Measurements from ENCODE around the gene GRK5.

The GRK5 gene

GRCh38 chr10:119407254-119407777 lies 199.9 kb downstream of the GRK5 start:
- ATAC-seq (replicated peaks; ENCODE audit: extremely low read depth, poor library complexity, severe bottlenecking) (no peak), DNase-seq (ENCODE audit: low spot score in 2 of 2) (no peak)
- no peaks in the 10 kb centered on the region for H3K9me3 Mint-ChIP-seq
- H3K4me3 Mint-ChIP-seq = no peak overlapping the region
- H3K4me1 Mint-ChIP-seq = no peaks in the 10 kb centered on the region
- H3K27me3 Mint-ChIP-seq = no peaks in the 10 kb centered on the region
- no peak overlapping the region for H3K27ac Mint-ChIP-seq (ENCODE audit: low read depth)
- H3K36me3 Mint-ChIP-seq (ENCODE audit: insufficient read depth) = peaks cover 8% of the 10 kb centered on the region

DNA sequence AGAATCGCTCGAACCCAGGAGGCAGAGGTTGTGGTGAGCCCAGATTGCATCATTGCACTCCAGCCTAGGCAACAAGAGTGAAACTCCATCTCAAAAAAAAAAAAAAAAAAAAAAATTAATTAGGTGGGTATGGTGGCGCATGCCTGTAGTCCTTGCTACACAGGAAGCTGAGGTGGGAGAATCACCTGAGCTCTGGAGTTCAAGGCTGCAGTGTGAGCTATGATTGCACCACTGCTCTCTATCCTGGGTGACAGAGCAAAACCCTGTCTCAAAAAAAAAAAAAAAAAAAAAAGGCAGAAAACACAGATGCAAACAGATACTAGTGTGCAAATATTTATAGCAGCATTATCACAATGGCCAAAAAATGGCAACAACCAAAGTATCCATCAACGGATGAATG lies 200.7 kb downstream of the GRK5 start:
- no peak for DNase-seq (ENCODE audit: low spot score in 2 of 2)
- no peaks in the 10 kb centered on the region for H3K4me1 Mint-ChIP-seq
- H3K27me3 Mint-ChIP-seq = no peaks in the 10 kb centered on the region
- no peaks in the 10 kb centered on the region for H3K9me3 Mint-ChIP-seq
- no peak overlapping the region for H3K27ac Mint-ChIP-seq (ENCODE audit: low read depth)
- H3K36me3 Mint-ChIP-seq (ENCODE audit: insufficient read depth) = peaks cover 8% of the 10 kb centered on the region
- ATAC-seq (replicated peaks; ENCODE audit: extremely low read depth, poor library complexity, severe bottlenecking) = no peak
- no peak overlapping the region for H3K4me3 Mint-ChIP-seq

DNA sequence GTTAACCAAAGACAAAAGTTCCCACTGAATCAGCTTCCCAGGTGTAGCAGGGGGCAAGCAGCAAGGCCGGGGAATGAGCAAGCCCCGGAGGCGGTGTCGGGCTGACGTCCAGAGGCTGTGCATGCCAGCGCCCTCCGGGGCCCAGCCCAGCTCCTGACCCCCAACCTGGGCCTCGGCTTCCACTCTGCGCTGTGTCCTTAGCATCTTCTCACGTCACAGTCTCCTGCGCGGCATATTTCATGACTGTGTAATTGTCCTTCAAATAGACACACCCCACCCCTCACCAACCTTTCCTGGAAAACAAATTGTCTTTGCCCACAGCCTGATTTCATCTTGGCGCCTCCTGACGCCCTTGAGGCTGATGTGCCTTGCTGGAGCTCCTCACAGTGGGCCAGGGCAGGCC lies 201.6 kb downstream of the GRK5 start:
- DNase-seq (ENCODE audit: low spot score in 2 of 2) (no peak), ATAC-seq (replicated peaks; ENCODE audit: extremely low read depth, poor library complexity, severe bottlenecking) (no peak)
- Mint-ChIP-seq H3K4me1 (no peaks in the 10 kb centered on the region), H3K9me3 (no peaks in the 10 kb centered on the region), H3K4me3 (no peak overlapping the region), H3K36me3 (ENCODE audit: insufficient read depth) (peaks cover 6% of the 10 kb centered on the region), H3K27ac (ENCODE audit: low read depth) (no peak overlapping the region), H3K27me3 (no peaks in the 10 kb centered on the region)

DNA sequence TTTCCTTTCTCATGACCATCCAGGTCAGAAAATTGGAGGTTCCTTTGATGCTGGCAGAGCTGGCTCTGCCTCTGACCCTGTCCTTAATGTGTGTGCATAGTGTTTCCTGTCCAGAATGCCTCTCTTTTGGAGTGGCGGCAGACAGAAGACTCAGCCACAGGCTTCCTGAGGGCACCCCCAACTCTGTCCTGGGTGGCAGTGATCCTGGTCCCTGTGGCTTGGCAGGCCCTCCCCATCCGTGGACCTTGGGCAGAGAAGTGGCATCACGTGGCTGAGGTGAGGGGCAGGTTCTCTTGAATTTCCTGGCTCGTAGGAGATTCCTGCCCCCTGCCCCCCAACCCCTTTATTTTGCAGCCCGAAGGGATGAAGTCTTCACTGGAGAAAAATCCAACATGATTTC lies 202.0 kb downstream of the GRK5 start:
- ATAC-seq (replicated peaks; ENCODE audit: extremely low read depth, poor library complexity, severe bottlenecking) (no peak), DNase-seq (ENCODE audit: low spot score in 2 of 2) (no peak)
- no peaks in the 10 kb centered on the region for H3K9me3 Mint-ChIP-seq
- H3K4me3 Mint-ChIP-seq = no peak overlapping the region
- no peak overlapping the region for H3K27ac Mint-ChIP-seq (ENCODE audit: low read depth)
- no peaks in the 10 kb centered on the region for H3K27me3 Mint-ChIP-seq
- H3K4me1 Mint-ChIP-seq = no peaks in the 10 kb centered on the region
- H3K36me3 Mint-ChIP-seq (ENCODE audit: insufficient read depth) = peaks cover 6% of the 10 kb centered on the region

DNA sequence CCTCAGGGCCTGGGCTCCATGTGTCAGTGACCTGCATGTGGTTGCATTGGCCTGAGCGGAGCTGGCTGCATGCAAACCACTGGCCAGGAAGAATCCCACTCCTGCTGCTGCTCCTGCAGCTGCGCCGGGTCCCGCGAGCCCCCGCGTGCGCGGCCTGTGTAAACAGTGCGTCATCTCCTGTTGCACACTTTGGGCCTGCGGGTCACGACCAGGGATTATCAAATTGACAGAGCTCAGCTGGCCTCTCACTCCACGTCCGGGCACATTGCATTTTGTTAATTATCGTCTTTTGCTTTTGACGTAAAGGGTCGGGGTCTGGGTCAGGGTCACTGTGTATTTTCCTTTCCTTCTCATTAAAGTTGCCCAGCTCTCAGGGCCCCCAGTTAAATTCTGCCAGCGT lies 202.5 kb downstream of the GRK5 start:
- Mint-ChIP-seq H3K9me3 (no peaks in the 10 kb centered on the region), H3K4me3 (no peak overlapping the region), H3K4me1 (peaks cover under 1% of the 10 kb centered on the region), H3K27me3 (no peaks in the 10 kb centered on the region), H3K36me3 (ENCODE audit: insufficient read depth) (peaks cover 6% of the 10 kb centered on the region), H3K27ac (ENCODE audit: low read depth) (no peak overlapping the region)
- DNase-seq (ENCODE audit: low spot score in 2 of 2) (no peak), ATAC-seq (replicated peaks; ENCODE audit: extremely low read depth, poor library complexity, severe bottlenecking) (no peak)

DNA sequence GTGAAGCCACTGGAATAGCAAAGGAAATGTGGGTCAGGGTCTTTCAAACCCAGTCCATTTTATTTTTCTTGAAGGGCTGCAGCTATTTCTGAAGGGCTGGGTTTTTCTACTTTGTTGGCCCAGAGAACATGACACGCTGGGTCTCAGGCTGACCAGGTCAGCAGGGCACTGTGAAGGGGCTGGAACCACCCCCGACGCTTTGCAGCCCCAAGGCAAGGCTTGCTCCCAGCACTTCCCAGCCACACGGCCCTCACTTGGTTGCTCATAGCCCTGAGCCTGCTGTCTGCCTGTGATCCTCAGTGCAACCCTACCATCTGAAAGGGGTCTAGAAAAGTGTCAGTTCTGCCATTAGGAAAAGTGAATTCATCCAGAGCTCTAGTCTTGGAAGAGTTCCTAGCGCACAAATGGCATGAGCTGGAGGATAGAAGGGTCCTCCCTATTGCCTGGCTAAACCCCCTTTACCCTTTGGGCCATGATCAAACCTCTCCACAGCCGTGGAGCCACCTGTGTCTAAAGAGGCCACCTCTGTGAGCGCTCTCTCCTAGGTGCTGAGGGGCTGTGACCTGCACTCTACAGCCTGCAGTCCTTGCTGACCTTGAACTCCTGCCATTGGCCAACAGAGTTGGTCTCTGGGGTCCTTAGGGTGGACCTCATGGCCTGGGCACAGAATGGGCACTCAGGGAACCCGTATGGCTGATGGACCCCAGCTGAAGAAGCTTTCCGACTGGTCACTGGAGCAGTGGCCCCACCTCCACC lies 203.2 kb downstream of the GRK5 start:
- DNase-seq (ENCODE audit: low spot score in 2 of 2) (no peak), ATAC-seq (replicated peaks; ENCODE audit: extremely low read depth, poor library complexity, severe bottlenecking) (no peak)
- Mint-ChIP-seq H3K9me3 (no peaks in the 10 kb centered on the region), H3K4me1 (peaks cover 5% of the 10 kb centered on the region), H3K27me3 (no peaks in the 10 kb centered on the region), H3K36me3 (ENCODE audit: insufficient read depth) (peaks cover 6% of the 10 kb centered on the region), H3K27ac (ENCODE audit: low read depth) (no peak overlapping the region), H3K4me3 (no peak overlapping the region)

- H3K4me3 Mint-ChIP-seq = no peak overlapping the region
- H3K36me3 Mint-ChIP-seq (ENCODE audit: insufficient read depth) = peaks cover 6% of the 10 kb centered on the region
- H3K27ac Mint-ChIP-seq (ENCODE audit: low read depth) = no peak overlapping the region
- no peaks in the 10 kb centered on the region for H3K9me3 Mint-ChIP-seq
- peaks cover 5% of the 10 kb centered on the region for H3K4me1 Mint-ChIP-seq
- no peak for ATAC-seq (replicated peaks; ENCODE audit: extremely low read depth, poor library complexity, severe bottlenecking)
- no peaks in the 10 kb centered on the region for H3K27me3 Mint-ChIP-seq
- no peak for DNase-seq (ENCODE audit: low spot score in 2 of 2)
Observed at GRCh38 chr10:119412244-119413092, 205.1 kb downstream of the GRK5 start.

DNA sequence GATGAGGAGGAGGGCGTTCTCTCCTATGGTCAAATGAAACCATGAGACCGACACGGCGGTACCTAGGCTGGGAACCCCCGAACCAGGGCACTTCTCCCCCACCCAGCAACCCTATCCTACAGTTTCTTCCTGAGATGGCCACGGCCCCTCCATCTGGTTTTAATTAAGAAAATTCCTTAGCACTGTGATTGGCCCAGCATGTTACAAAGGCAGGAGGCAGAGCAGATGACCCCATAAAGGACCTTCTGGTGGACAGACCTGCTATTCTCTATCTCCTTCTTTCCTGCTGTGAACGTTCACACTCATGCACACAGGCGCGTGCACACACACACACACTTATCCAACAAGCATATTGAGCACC lies 205.7 kb downstream of the GRK5 start:
- H3K27ac Mint-ChIP-seq (ENCODE audit: low read depth) = no peak overlapping the region
- no peak for ATAC-seq (replicated peaks; ENCODE audit: extremely low read depth, poor library complexity, severe bottlenecking)
- no peak for DNase-seq (ENCODE audit: low spot score in 2 of 2)
- H3K36me3 Mint-ChIP-seq (ENCODE audit: insufficient read depth) = peaks cover 7% of the 10 kb centered on the region
- H3K4me3 Mint-ChIP-seq = no peak overlapping the region
- H3K4me1 Mint-ChIP-seq = peaks cover 5% of the 10 kb centered on the region
- H3K27me3 Mint-ChIP-seq = no peaks in the 10 kb centered on the region
- H3K9me3 Mint-ChIP-seq = no peaks in the 10 kb centered on the region

DNA sequence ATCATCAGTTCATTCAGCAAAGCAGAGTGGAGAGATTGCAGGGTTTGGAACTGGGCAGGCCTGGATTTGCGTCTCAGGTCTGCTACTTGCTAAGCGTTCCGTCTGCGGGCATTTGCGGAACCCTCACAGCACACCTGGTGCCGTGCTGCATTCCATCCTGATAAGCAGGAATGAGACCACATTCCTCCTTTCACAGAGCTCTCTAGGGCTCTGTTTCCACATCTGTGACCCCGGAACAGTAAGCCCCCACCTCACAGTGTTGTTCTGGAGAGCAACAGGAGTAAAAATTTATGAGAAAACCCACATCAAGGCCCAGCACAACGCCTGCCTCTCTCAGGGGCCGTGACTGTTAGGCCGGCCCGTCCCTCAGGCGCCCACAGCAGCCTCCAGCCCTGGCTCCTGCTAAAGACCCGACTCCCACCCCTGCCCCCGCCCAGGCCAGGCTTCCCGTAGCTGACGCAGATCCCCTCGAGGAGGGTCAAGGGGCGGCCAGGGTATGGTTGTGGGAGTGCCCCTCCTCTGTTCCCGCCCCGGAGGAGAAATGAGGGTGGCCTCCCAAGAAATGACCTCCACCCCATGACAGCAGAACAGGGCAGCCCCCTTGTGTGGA lies 206.2 kb downstream of the GRK5 start:
- ATAC-seq (replicated peaks; ENCODE audit: extremely low read depth, poor library complexity, severe bottlenecking) (no peak), DNase-seq (ENCODE audit: low spot score in 2 of 2) (no peak)
- Mint-ChIP-seq H3K4me3 (no peak overlapping the region), H3K4me1 (peaks cover 5% of the 10 kb centered on the region), H3K27me3 (no peaks in the 10 kb centered on the region), H3K36me3 (ENCODE audit: insufficient read depth) (peaks cover 7% of the 10 kb centered on the region), H3K27ac (ENCODE audit: low read depth) (no peak overlapping the region), H3K9me3 (no peaks in the 10 kb centered on the region)

- peaks cover 5% of the 10 kb centered on the region for H3K36me3 Mint-ChIP-seq (ENCODE audit: insufficient read depth)
- H3K27ac Mint-ChIP-seq (ENCODE audit: low read depth) = no peak overlapping the region
- no peak for DNase-seq (ENCODE audit: low spot score in 2 of 2)
- no peak overlapping the region for H3K4me3 Mint-ChIP-seq
- ATAC-seq (replicated peaks; ENCODE audit: extremely low read depth, poor library complexity, severe bottlenecking) = no peak
- H3K9me3 Mint-ChIP-seq = no peaks in the 10 kb centered on the region
- peaks cover 5% of the 10 kb centered on the region for H3K4me1 Mint-ChIP-seq
- H3K27me3 Mint-ChIP-seq = no peaks in the 10 kb centered on the region
Observed at GRCh38 chr10:119414081-119414611, 206.8 kb downstream of the GRK5 start.

- no peaks in the 10 kb centered on the region for H3K27me3 Mint-ChIP-seq
- peaks cover 5% of the 10 kb centered on the region for H3K36me3 Mint-ChIP-seq (ENCODE audit: insufficient read depth)
- H3K27ac Mint-ChIP-seq (ENCODE audit: low read depth) = no peak overlapping the region
- DNase-seq (ENCODE audit: low spot score in 2 of 2) (no peak), ATAC-seq (replicated peaks; ENCODE audit: extremely low read depth, poor library complexity, severe bottlenecking) (no peak)
- H3K4me1 Mint-ChIP-seq = peaks cover 5% of the 10 kb centered on the region
- H3K9me3 Mint-ChIP-seq = no peaks in the 10 kb centered on the region
- H3K4me3 Mint-ChIP-seq = no peak overlapping the region
Observed at GRCh38 chr10:119415121-119415520, 207.8 kb downstream of the GRK5 start.

- no peak overlapping the region for H3K4me3 Mint-ChIP-seq
- no peak for DNase-seq (ENCODE audit: low spot score in 2 of 2)
- peaks cover 2% of the 10 kb centered on the region for H3K36me3 Mint-ChIP-seq (ENCODE audit: insufficient read depth)
- no peaks in the 10 kb centered on the region for H3K27me3 Mint-ChIP-seq
- no peak for ATAC-seq (replicated peaks; ENCODE audit: extremely low read depth, poor library complexity, severe bottlenecking)
- peaks cover 5% of the 10 kb centered on the region for H3K4me1 Mint-ChIP-seq
- H3K27ac Mint-ChIP-seq (ENCODE audit: low read depth) = no peak overlapping the region
- H3K9me3 Mint-ChIP-seq = no peaks in the 10 kb centered on the region
Observed at GRCh38 chr10:119415536-119416503, 208.4 kb downstream of the GRK5 start.
